Liver (tissue), 3 donors: ENCODE results near the gene CDSN.

Source experiments
- ATF3 ChIP-seq: IDR thresholded peaks from 2 replicates; pipeline ENCODE4 v1.6.1; 2016; ENCODE audit warnings: antibody characterized with exemption
- FOXA1 ChIP-seq: IDR thresholded peaks from 2 replicates; pipeline ENCODE4 v1.6.1; 2016; ENCODE audit warnings: antibody characterized with exemption
- GABPA ChIP-seq, 2 donors: IDR thresholded peaks in 1 of 2; conservative IDR thresholded peaks in 1 of 2; 2 replicates each; pipeline ENCODE4 v1.6.1; 2016; ENCODE audit warnings: antibody characterized with exemption in 2 of 2, mild to moderate bottlenecking in 1 of 2, moderate library complexity in 1 of 2
- HNF4G ChIP-seq: IDR thresholded peaks from 2 replicates; pipeline ENCODE4 v1.6.1; 2016; ENCODE audit warnings: antibody characterized with exemption
- JUND ChIP-seq, 2 donors: IDR thresholded peaks; 2 replicates each; pipeline ENCODE4 v1.6.1; 2016; ENCODE audit warnings: antibody characterized with exemption in 2 of 2
- RAD21 ChIP-seq, 2 donors: IDR thresholded peaks; 2 replicates each; pipeline ENCODE4 v1.6.1; 2016; ENCODE audit warnings: antibody characterized with exemption in 2 of 2, mild to moderate bottlenecking in 2 of 2
- REST ChIP-seq: IDR thresholded peaks from 2 replicates; pipeline ENCODE4 v1.6.1; 2016; ENCODE audit warnings: antibody characterized with exemption, mild to moderate bottlenecking
- RXRA ChIP-seq, 2 donors: IDR thresholded peaks; 2 replicates each; pipeline ENCODE4 v1.6.1; 2017 to 2018; ENCODE audit warnings: antibody characterized with exemption in 2 of 2, mild to moderate bottlenecking in 1 of 2
- TAF1 ChIP-seq: conservative IDR thresholded peaks from 2 replicates; pipeline ENCODE4 v1.6.1; 2016; ENCODE audit warnings: antibody characterized with exemption, mild to moderate bottlenecking
- YY1 ChIP-seq: IDR thresholded peaks from 2 replicates; pipeline ENCODE4 v1.6.1; 2016; ENCODE audit warnings: antibody characterized with exemption, mild to moderate bottlenecking
- TF ChIP-seq, protein P1 (sequence below): fragments of 150-350 bp; IDR thresholded peaks from 2 replicates; pipeline ENCODE4 v1.5.1; 2017; ENCODE audit warnings: improper control_type of control experiment, low read depth, low read length; ENCODE audit not compliant: missing input control
- TF ChIP-seq, protein P2 (sequence below): IDR thresholded peaks from 2 replicates; pipeline ENCODE4 v1.6.1; 2016; ENCODE audit warnings: antibody characterized with exemption
- TF ChIP-seq, protein P3 (sequence below): IDR thresholded peaks from 2 replicates; pipeline ENCODE4 v1.6.1; 2016; ENCODE audit warnings: antibody characterized with exemption
- donor health status: healthy.
- donor health status: healthy.

DNA sequence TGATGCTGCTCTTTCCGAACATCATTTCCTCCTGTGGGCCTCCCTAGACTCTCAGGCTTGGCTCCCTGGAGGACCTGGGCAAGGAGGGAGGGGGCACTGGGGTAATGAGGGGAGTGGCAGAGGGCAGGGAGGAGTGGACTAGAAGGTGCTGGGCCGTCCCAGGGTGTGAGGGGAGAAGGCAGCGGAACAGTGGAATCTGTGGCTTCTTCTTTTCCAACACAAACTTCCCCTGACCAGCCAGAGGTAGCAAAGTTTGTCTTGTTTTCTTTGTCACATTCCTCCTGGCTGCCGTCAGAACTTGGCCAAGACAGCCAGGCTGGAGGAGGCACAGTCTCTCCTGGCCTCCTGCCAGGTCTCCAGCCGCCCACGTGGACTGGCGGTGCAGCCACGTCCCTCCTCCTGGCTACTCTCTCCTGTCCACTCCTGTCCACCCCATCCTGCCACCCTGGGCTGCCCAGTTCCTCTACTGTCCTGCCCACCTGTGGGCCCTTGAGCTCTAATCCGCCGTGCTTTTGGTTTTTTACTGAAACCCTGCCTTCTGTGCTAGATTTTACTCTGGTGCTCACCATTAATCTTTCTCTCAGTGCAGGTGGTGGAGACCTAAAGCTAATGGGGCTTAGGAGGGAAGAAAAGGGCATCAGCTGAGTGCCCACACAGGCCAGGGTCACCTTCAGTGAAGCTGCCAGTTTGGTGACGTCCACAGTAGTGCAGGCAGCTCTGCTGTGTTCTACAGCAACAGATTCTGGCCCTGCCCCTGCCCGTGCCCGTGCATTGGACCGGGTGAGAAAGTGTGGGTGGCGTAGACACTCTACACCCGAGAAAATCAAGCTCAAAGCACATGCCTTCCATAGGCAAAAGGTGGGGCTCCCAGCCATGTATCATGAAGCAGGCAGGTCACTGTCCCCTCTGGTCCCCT, 2.8 kb upstream of the CDSN start:
- TF ChIP-seq, protein P1, sequence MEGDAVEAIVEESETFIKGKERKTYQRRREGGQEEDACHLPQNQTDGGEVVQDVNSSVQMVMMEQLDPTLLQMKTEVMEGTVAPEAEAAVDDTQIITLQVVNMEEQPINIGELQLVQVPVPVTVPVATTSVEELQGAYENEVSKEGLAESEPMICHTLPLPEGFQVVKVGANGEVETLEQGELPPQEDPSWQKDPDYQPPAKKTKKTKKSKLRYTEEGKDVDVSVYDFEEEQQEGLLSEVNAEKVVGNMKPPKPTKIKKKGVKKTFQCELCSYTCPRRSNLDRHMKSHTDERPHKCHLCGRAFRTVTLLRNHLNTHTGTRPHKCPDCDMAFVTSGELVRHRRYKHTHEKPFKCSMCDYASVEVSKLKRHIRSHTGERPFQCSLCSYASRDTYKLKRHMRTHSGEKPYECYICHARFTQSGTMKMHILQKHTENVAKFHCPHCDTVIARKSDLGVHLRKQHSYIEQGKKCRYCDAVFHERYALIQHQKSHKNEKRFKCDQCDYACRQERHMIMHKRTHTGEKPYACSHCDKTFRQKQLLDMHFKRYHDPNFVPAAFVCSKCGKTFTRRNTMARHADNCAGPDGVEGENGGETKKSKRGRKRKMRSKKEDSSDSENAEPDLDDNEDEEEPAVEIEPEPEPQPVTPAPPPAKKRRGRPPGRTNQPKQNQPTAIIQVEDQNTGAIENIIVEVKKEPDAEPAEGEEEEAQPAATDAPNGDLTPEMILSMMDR = no peak
- TF ChIP-seq YY1 (no peak), ATF3 (no peak), REST (no peak), RXRA (IDR thresholded peaks at IDR 0.05) (no peak), JUND (IDR thresholded peaks at IDR 0.05) (no peak), RAD21 (IDR thresholded peaks at IDR 0.05) (no peak), GABPA (IDR thresholded peaks at IDR 0.05 in 1 of 2, conservative IDR thresholded peaks at IDR 0.05 in 1 of 2) (no peak), TAF1 (no peak), FOXA1 (no peak), HNF4G (no peak)
- TF ChIP-seq, protein P2, sequence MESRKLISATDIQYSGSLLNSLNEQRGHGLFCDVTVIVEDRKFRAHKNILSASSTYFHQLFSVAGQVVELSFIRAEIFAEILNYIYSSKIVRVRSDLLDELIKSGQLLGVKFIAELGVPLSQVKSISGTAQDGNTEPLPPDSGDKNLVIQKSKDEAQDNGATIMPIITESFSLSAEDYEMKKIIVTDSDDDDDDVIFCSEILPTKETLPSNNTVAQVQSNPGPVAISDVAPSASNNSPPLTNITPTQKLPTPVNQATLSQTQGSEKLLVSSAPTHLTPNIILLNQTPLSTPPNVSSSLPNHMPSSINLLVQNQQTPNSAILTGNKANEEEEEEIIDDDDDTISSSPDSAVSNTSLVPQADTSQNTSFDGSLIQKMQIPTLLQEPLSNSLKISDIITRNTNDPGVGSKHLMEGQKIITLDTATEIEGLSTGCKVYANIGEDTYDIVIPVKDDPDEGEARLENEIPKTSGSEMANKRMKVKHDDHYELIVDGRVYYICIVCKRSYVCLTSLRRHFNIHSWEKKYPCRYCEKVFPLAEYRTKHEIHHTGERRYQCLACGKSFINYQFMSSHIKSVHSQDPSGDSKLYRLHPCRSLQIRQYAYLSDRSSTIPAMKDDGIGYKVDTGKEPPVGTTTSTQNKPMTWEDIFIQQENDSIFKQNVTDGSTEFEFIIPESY = no peak
- TF ChIP-seq, protein P3, sequence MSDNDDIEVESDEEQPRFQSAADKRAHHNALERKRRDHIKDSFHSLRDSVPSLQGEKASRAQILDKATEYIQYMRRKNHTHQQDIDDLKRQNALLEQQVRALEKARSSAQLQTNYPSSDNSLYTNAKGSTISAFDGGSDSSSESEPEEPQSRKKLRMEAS = no peak
